HEK293T (cell line): ENCODE data around the gene CSTF3.
"Not testable (repeated sequence)": the region's sequence is repeated elsewhere in the genome, so short reads cannot be mapped to it uniquely, and the experiment has no call there.

Experiments used
- CTCF ChIA-PET: fragments of 350-600 bp; formaldehyde crosslinking; extraction: SDS; loops from one replicate; lab custom pipeline; 2021; ENCODE audit warnings: antibody characterized with exemption, inconsistent platforms; lab: Yijun Ruan, JAX
- POLR2A ChIA-PET: fragments of 350-600 bp; formaldehyde crosslinking; extraction: SDS; loops from one replicate; lab custom pipeline; 2020; ENCODE audit warnings: antibody characterized with exemption, inconsistent platforms; lab: Yijun Ruan, JAX
- DNase-seq: peaks from one replicate; pipeline ENCODE4 v3.0.0; 2012; ENCODE audit warnings: mixed read lengths; ENCODE audit errors: extremely low spot score
- ARNT ChIP-seq: fragments of 450-650 bp; IDR thresholded peaks from 2 replicates; pipeline ENCODE4 v1.6.1; 2017; ENCODE audit warnings: mild to moderate bottlenecking
- BHLHE40 ChIP-seq: fragments of 450-650 bp; IDR thresholded peaks from 2 replicates; pipeline ENCODE4 v1.6.1; 2016; ENCODE audit warnings: mild to moderate bottlenecking, moderate library complexity, borderline replicate concordance
- CTBP1 ChIP-seq: fragments of 450-650 bp; IDR thresholded peaks from 2 replicates; pipeline ENCODE4 v1.6.1; 2016; ENCODE audit warnings: borderline replicate concordance
- ELF4 ChIP-seq: fragments of 450-650 bp; IDR thresholded peaks from 2 replicates; pipeline ENCODE4 v1.6.1; 2017; ENCODE audit warnings: antibody characterized with exemption
- FOXA1 ChIP-seq: fragments of 450-650 bp; IDR thresholded peaks from 2 replicates; pipeline ENCODE4 v1.6.1; 2016; ENCODE audit warnings: mild to moderate bottlenecking
- FOXK2 ChIP-seq: fragments of 450-650 bp; IDR thresholded peaks from 2 replicates; pipeline ENCODE4 v1.6.1; 2016; ENCODE audit warnings: mild to moderate bottlenecking
- FOXM1 ChIP-seq: fragments of 450-650 bp; IDR thresholded peaks from 2 replicates; pipeline ENCODE4 v1.6.1; 2017; ENCODE audit warnings: mild to moderate bottlenecking, borderline replicate concordance
- HDGF ChIP-seq: fragments of 450-650 bp; IDR thresholded peaks from 2 replicates; pipeline ENCODE4 v1.6.1; 2017; ENCODE audit warnings: antibody characterized with exemption, borderline replicate concordance
- L3MBTL2 ChIP-seq: fragments of 450-650 bp; conservative IDR thresholded peaks from 2 replicates; pipeline ENCODE4 v1.6.1; 2016; ENCODE audit warnings: mild to moderate bottlenecking
- LEF1 ChIP-seq: fragments of 450-650 bp; IDR thresholded peaks from 2 replicates; pipeline ENCODE4 v1.6.1; 2017; ENCODE audit warnings: mild to moderate bottlenecking, borderline replicate concordance
- NFRKB ChIP-seq: fragments of 450-650 bp; IDR thresholded peaks from 2 replicates; pipeline ENCODE4 v1.6.1; 2016; ENCODE audit warnings: mild to moderate bottlenecking, moderate library complexity
- PKNOX1 ChIP-seq: fragments of 450-650 bp; IDR thresholded peaks from 2 replicates; pipeline ENCODE4 v1.6.1; 2016
- SP1 ChIP-seq: fragments of 450-650 bp; IDR thresholded peaks from 2 replicates; pipeline ENCODE4 v1.6.1; 2017
- SUZ12 ChIP-seq: fragments of 450-650 bp; IDR thresholded peaks from 2 replicates; pipeline ENCODE4 v1.6.1; 2016; ENCODE audit warnings: mild to moderate bottlenecking
- TARDBP ChIP-seq: fragments of 450-650 bp; IDR thresholded peaks from 2 replicates; pipeline ENCODE4 v1.6.1; 2016
- ZNF384 ChIP-seq: fragments of 450-650 bp; IDR thresholded peaks from 2 replicates; pipeline ENCODE4 v1.6.1; 2016

The CSTF3 gene

GRCh38 chr11:33168709-33169200, 7.5 kb upstream of the CSTF3 start:
- CTCF ChIA-PET: no interaction called here
- TF ChIP-seq ARNT (no peak), PKNOX1 (no peak), BHLHE40 (no peak), ELF4 (no peak), CTBP1 (no peak), FOXM1 (no peak), SUZ12 (no peak), LEF1 (no peak), FOXA1 (no peak)
- DNase-seq: no peak
- POLR2A ChIA-PET: no interaction called here

- no peak for DNase-seq
- CTCF ChIA-PET: no interaction called here
- TF ChIP-seq FOXK2 (no peak), BHLHE40 (no peak), NFRKB (no peak)
- POLR2A ChIA-PET: no interaction called here
Measured at GRCh38 chr11:33162831-33163230, 1.6 kb upstream of the CSTF3 start.

GRCh38 chr11:33160587-33160986, 693 bp downstream of the CSTF3 start:
- ChIA-PET CTCF (no interaction called here), POLR2A (interaction anchor here (1.7 kb wide), 1 partner anchor 16 kb away, joined by 5 read pairs; no protein-coding TSS in a partner anchor)
- TF ChIP-seq ARNT (no peak), LEF1 (no peak), SUZ12 (no peak), NFRKB (no peak), TARDBP (no peak), ELF4 (no peak; the same call in 1 of the 2 replicates), BHLHE40 (no peak), L3MBTL2 (no peak), FOXK2 (no peak), FOXA1 (no peak), HDGF (no peak), FOXM1 (no peak), CTBP1 (no peak), ZNF384 (no peak), SP1 (no peak), PKNOX1 (no peak)
- no peak for DNase-seq

GRCh38 chr11:33160136-33160535, 1.1 kb downstream of the CSTF3 start:
- no peak for DNase-seq
- CTCF ChIA-PET: interaction anchor here (0.6 kb wide), 1 partner anchor 351 kb away, joined by 3 read pairs; no protein-coding TSS in a partner anchor
- POLR2A ChIA-PET: interaction anchor here (1.7 kb wide), 1 partner anchor 17 kb away, joined by 5 read pairs; no protein-coding TSS in a partner anchor
- TF ChIP-seq ZNF384 (no peak), BHLHE40 (no peak), TARDBP (no peak), ARNT (no peak), CTBP1 (no peak), HDGF (no peak), NFRKB (no peak), L3MBTL2 (no peak), FOXK2 (no peak), SUZ12 (no peak)

GRCh38 chr11:33159378-33159867, 1.9 kb downstream of the CSTF3 start:
- CTCF ChIA-PET: interaction anchor here (0.6 kb wide), 1 partner anchor 351 kb away, joined by 3 read pairs; no protein-coding TSS in a partner anchor
- peak; percentile 32; the same call in 1 of the 2 replicates for TF ChIP-seq PKNOX1
- TF ChIP-seq ZNF384: peak; percentile 82
- peak; percentile 18 for DNase-seq
- POLR2A ChIA-PET: not testable (repeated sequence)

- POLR2A ChIA-PET: no interaction called here
- DNase-seq: no peak
- TF ChIP-seq LEF1: no peak
- TF ChIP-seq FOXK2: no peak
- no peak for TF ChIP-seq CTBP1
- no peak for TF ChIP-seq SP1
- no peak for TF ChIP-seq ARNT
- TF ChIP-seq HDGF: no peak
- no peak for TF ChIP-seq PKNOX1
- CTCF ChIA-PET: no interaction called here
Measured at GRCh38 chr11:33158596-33159275, 2.5 kb downstream of the CSTF3 start.
